ENCODE results near the gene MYH14. TPM values are rescaled to one million over a fixed set of nuclear protein-coding genes. Genes with fewer than 3 reads are reported as not detected.

Gene MYH14
- total and polyA plus RNA-seq, 2 of the 4 experiments (the other 2 are of a cell fraction): not detected

DNA sequence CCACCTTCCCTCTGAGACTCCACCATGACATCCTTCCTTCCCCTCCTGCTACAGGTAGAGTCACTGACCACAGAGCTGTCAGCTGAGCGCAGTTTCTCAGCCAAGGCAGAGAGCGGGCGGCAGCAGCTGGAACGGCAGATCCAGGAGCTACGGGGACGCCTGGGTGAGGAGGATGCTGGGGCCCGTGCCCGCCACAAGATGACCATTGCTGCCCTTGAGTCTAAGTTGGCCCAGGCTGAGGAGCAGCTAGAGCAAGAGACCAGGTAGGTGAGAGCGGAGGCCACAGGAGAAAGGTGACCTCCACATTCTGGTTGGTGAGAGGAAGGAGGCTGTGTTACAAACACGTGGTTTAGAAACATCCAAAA lies 98.2 kb downstream of the MYH14 start:
- Histone ChIP-seq H2AK9ac (replicated peaks; ENCODE audit: low read depth, low read length, poor library complexity) (no peak overlapping the region), H3K4me3 (ENCODE audit: insufficient read depth, low read depth, low read length) (no peak overlapping the region), H2BK15ac (ENCODE audit: low read depth, low read length) (no peak overlapping the region), H3K36me3 (ENCODE audit: control insufficient read depth, insufficient read depth, low read length) (no peaks in the 10 kb centered on the region), H3K14ac (replicated peaks; ENCODE audit: low read depth, low read length) (no peak overlapping the region), H2BK5ac (ENCODE audit: low read depth, low read length, poor library complexity, severe bottlenecking) (no peak overlapping the region), H3K9me1 (ENCODE audit: insufficient read depth, low read length) (no peaks in the 10 kb centered on the region), H2AFZ (replicated peaks; ENCODE audit: low read length, poor library complexity) (no peak overlapping the region), H4K5ac (ENCODE audit: low read depth, low read length) (no peak overlapping the region), H3K23ac (ENCODE audit: low read depth, low read length) (no peak overlapping the region), H3K18ac (ENCODE audit: low read depth, low read length) (no peak overlapping the region), H4K20me1 (ENCODE audit: insufficient read depth, low read length) (no peaks in the 10 kb centered on the region), H3K27me3 (ENCODE audit: control insufficient read depth, insufficient read depth, low read length) (no peaks in the 10 kb centered on the region), H2BK20ac (ENCODE audit: low read depth, low read length) (no peak overlapping the region), H3K4ac (ENCODE audit: low read depth, low read length) (no peak overlapping the region), H3K79me1 (ENCODE audit: low read depth in 1 of 2, low read length in 2 of 2) (no peaks in the 10 kb centered on the region), H3K4me1 (ENCODE audit: control insufficient read depth, insufficient read depth, low read length) (no peaks in the 10 kb centered on the region; the same call in 1 of the 2 replicates), H2AK5ac (ENCODE audit: low read depth, low read length) (no peak overlapping the region), H4K8ac (ENCODE audit: low read depth in 2 of 2, low read length in 2 of 2) (no peak overlapping the region), H3K9ac (ENCODE audit: low read depth, low read length) (no peak overlapping the region), H2BK120ac (ENCODE audit: low read depth, low read length) (no peak overlapping the region), H3K27ac (ENCODE audit: insufficient read depth, low read length) (no peak overlapping the region), H3K4me2 (ENCODE audit: low read depth, low read length) (no peak overlapping the region), H3K56ac (ENCODE audit: extremely low read depth, insufficient read depth, low read length) (no peak overlapping the region), H4K91ac (ENCODE audit: insufficient read depth, low read depth, low read length) (no peak overlapping the region), H3K9me3 (ENCODE audit: control insufficient read depth, insufficient read depth, low read length) (peaks cover 2% of the 10 kb centered on the region; the same call in 1 of the 2 replicates)
- TF ChIP-seq MAZ (IDR thresholded peaks at IDR 0.05; ENCODE audit: borderline replicate concordance, low read depth, low read length) (no peak), RFX5 (IDR thresholded peaks at IDR 0.05; ENCODE audit: low read depth, low read length) (no peak), CEBPB (IDR thresholded peaks at IDR 0.05; ENCODE audit: low read depth, low read length) (no peak), POLR2A (IDR thresholded peaks at IDR 0.05; ENCODE audit: low read depth, low read length) (no peak), MAFK (IDR thresholded peaks at IDR 0.05; ENCODE audit: low read depth, low read length) (no peak), RCOR1 (IDR thresholded peaks at IDR 0.05; ENCODE audit: insufficient replicate concordance, low read length) (no peak), CHD1 (IDR thresholded peaks at IDR 0.05; ENCODE audit: low read depth, low read length) (no peak), RAD21 (IDR thresholded peaks at IDR 0.05; ENCODE audit: low read length) (no peak)
- DNase-seq (no peak), ATAC-seq (ENCODE audit: low read depth) (no peak)
- dilution Hi-C loops (cut with HindIII; ENCODE audit: low sequenced_read_pairs, unreplicated experiment) (no loop called here), in situ Hi-C loops (cut with MboI; ENCODE audit: low sequenced_read_pairs) (no loop called here), intact Hi-C loops (cut with micrococcal nuclease) (no loop called here)
- BruUV-seq (replicated peaks): no TSS peak
- 85% methylated on average over 5 of the region's 10 CpGs; no CpG with 5 or more reads in 1 of the 2 experiments for WGBS, 2 experiments (ENCODE audit: extremely low coverage in 2 of 2, insufficient read length in 1 of 2)
- POLR2A ChIA-PET (ENCODE audit: unreplicated experiment): no interaction called here
- CTCF ChIA-PET: no interaction called here

Data from IMR-90 (cell line).